VCaP (cell line): ENCODE results near the gene MRGPRF.

Source experiments
- H3K27ac ChIP-seq: fragments of 450-650 bp; 2 replicates; pipeline ENCODE4 v1.5.1; 2017
- CTCF ChIP-seq: fragments of 450-650 bp; conservative IDR thresholded peaks from 2 replicates; pipeline ENCODE4 v1.5.1; 2017; ENCODE audit warnings: mild to moderate bottlenecking, moderate library complexity

Gene MRGPRF

GRCh38 chr11:68996376-68997123 lies 16.5 kb downstream of the MRGPRF start:
- no peak for TF ChIP-seq CTCF
- no peak overlapping the region for H3K27ac ChIP-seq

- H3K27ac ChIP-seq, result no peak overlapping the region
- TF ChIP-seq CTCF, result no peak
These were observed 18.2 kb downstream of the MRGPRF start for GRCh38 chr11:68994894-68995285.

- TF ChIP-seq CTCF, result no peak
- H3K27ac ChIP-seq, result no peak overlapping the region
These were observed 18.7 kb downstream of the MRGPRF start for GRCh38 chr11:68994161-68994893.

DNA sequence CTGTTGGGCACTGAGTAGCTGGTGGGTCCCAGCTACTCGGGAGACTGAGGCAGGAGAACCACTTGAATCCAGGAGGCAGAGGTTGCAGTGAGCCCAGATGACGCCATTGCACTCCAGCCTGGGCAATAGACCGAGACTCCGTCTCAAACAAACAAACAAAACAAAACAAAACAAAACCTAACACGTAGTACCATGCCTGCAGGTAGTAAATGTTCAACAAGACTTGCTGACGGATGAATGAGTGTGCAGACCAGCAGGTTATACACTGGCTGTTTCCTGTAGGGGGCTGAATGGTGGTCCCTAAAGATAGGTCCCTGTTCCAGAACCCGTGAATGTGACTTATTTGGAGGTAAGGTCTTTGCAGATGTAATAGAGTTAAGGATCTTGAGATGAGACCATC lies 19.5 kb downstream of the MRGPRF start:
- no peak for TF ChIP-seq CTCF
- no peak overlapping the region for H3K27ac ChIP-seq

DNA sequence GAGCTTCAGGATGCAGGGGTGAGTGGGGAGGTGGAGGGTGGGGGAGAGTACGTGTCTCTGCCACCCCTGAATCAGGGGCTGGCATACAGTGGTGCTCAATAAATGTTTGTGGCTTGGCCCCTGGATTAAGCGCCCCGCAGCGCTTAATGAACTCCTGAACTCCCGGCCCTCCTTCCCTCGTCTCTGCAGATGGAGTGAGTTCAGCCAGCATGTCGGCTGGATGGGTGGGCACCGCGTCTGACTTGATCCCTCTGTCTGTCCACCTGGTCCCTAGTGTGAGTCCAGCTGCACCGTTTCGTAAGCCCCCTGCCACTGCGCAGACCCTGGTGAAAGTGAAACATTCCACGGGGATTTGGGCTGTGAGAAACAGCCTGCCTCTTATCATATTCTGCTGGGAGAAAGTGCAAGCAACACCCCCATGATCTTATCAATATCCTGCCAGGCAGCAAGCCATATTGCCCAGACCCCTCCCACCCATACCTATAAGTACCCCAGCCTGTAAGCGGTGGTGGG lies 20.2 kb downstream of the MRGPRF start:
- no peak overlapping the region for H3K27ac ChIP-seq
- TF ChIP-seq CTCF, result no peak

DNA sequence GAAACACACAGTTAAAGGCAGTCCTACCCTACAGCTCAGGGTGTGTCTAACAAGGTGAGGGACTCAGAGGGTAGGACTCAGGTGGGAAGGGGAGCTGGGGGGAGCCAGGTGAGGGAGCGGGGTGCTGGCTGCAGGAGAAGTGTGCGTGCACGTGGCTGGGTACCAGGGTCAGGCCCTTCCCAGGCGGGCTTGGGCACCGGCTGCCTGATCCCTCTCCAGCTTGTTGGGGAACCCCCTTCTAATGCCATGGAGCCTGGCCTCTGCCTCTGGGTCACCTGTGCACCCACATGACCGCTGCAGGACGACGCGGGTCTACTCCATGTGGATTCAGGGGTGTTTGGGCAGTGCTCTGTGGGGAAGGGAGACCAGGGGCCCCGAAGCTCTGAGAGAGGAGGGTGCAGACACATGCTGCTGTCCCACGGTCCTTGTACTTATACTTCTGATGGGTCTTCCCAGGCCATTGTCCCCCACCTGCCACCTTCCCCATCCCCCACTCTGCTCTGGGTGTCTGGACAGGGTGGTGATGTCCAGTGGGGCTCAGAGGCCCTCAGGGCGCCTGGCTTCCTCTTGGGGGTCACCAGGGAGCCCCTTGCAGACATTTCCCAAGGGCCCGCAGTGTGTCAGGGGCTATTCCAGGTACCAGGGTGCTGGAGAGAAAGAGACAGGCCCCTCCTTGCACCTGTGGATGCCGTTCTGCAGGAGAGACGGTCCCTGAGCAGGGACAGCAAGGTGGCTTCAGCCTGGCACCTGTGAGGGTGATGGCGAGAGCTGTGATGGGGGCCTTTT lies 21.9 kb downstream of the MRGPRF start:
- no peak overlapping the region for H3K27ac ChIP-seq
- TF ChIP-seq CTCF, result no peak
